ENCODE measurements around the gene RPS2. TPM values are rescaled to one million over a fixed set of nuclear protein-coding genes. Genes with fewer than 3 reads are reported as not detected.
"Not testable (repeated sequence)": the region's sequence is repeated elsewhere in the genome, so short reads cannot be mapped to it uniquely, and the experiment has no call there.

The RPS2 gene
- total RNA-seq, 1 donor from 2014 or later = 788 TPM

DNA sequence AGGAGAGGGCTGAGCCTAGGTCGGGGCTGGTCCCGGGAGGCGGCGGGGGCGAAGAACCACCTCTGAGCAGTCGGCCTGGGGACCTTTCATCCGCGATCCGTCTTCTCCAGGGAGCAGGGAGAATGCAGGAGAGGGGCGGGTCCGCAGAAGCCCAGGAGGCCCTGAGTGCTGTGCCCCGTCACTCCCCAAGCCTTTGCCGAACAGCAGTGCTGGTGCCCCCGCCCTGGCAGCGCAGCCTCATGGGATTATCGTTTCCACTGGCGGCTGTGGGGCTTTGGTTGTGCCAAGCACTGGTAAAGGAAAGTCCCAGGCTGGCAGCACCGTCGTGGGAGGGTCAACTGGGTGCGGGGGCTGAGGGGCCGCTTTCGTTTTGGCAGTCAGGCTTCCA is 7.9 kb upstream of the RPS2 start:
- DNase-seq = no peak
- intact Hi-C loops (cut with micrococcal nuclease) = no loop called here

DNA sequence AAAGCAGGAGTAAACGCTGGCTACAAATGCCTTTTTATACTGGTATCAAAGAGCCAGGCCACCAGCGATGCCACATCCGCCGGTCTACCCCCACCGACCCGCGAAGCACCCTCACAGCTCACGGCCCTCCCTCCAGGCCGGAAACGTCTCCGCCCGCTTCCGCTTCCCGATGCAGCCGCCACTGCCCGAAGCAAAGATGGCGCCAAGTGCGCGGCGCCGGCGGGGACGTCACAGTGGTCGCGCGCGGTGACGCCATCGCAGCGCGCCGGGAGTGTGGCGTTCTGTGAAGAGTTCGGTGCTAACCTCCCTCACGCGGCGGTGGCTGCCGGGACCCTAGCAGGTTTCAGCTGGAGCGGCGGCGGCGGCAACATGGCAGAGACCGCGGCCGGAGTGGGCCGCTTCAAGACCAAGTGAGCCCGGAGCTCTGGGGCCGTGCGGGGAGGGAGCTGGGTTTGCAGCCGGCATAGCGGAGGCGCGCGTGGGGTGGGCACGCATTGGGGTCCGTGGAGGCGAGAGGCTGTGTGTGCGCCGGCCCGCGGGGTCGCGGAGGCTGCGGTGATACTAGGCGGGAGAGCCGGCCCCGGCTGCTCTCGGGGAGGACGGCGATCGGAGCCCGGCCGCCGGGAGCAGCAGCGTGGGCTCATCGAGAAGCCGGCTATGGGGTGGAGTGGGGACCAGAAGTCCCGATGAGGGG is 7.3 kb upstream of the RPS2 start, which contains the start of gene TBL3:
TBL3 (plus strand) TSS at position 258 of the 694 bp plus-strand sequence; CDS start at position 370, 112 bp downstream.
- ATAC-seq (peak; percentile 96), DNase-seq (peak; percentile 97)
- intact Hi-C loops (cut with micrococcal nuclease) = no loop called here

More for the DNA sequence above, 7.9 kb upstream of the RPS2 start:
- ATAC-seq = no peak

DNA sequence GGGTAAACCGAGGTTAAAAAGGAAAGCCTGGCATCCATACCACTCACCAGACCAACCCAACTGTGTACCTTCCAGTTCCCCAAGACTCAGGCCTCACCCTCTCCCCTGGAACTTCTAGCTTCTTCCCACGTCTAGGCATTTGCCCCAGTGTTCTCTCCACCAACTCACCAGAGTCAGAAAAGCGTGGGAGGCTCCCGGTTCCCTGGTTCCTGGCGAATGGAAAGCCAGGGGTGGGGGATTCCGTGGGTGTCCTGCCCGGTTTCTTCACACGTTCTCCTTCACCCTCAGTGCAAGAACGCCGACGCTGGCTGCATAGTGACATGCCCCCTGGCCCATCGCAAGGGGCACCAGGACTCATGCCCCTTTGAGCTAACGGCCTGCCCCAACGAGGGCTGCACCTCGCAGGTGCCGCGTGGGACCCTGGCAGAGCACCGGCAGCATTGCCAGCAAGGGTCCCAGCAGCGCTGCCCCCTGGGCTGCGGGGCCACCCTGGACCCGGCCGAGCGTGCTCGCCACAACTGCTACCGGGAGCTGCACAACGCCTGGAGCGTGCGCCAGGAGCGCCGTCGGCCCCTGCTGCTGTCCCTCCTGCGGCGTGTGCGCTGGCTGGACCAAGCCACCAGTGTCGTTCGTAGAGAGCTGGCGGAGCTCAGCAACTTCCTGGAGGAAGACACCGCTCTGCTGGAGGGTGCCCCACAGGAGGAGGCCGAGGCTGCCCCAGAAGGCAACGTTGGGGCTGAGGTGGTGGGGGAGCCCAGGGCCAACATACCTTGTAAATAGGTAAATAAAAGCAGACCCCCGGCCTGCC is 3.7 kb upstream of the RPS2 start:
- DNase-seq = no peak
- ATAC-seq = no peak
- intact Hi-C loops (cut with micrococcal nuclease) = no loop called here

DNA sequence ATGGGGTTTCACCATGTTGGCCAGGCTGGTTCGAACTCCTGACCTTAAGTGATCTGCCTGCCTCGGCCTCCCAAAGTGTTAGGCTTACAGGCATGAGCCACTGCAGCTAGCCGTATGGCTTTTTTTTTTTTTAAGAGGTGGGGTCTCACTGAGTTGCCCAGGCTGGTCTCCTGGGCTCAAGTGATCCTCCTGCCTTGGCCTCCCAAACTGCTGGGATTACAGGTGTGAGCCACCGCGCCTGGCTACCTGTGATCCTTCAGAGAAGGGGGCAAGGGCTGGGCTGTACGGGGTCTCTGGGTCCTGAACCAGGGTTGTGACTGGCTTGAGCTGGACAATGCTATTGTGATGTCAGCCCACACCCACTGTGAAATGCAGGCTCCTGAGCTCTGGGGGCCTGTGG is 1.8 kb upstream of the RPS2 start, which contains the start of gene RNF151:
RNF151 (plus strand) TSS at position 397 of the 400 bp plus-strand sequence. CDS start 26 bp downstream, outside the sequence.
- intact Hi-C loops (cut with micrococcal nuclease) = no loop called here
- ATAC-seq = no peak

DNA sequence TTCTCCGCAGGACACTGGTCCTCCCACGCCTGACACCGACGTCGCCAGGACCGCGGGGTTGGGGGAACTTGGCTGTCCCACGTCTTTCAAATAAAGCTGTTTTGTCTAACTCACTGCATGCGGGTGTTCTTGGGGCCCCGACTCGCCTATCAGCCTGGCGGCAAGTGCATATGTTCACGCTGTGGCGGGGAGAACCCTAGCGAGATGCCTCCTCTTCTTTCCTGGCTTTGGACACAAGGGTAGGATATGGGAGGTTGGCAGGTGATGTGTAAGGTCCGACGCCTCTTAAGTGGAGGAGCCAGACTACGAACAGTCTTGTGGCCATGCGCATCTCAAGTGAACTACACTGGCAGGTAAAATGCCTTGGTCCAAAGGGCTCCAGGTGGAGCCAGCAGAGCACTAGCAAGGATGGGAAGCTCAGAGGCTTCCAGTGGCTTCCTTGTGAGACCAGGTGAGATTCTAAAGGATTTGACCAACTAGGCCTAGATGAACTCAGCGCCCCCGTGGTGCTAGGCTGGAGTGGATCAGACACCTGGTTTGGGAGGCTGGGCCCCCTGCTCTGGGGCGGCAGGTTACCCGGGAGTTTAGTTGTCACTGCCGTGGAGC is 873 bp upstream of the RPS2 start:
- DNase-seq (no peak), ATAC-seq (no peak)
- intact Hi-C loops (cut with micrococcal nuclease) = no loop called here

More for the DNA sequence above, 1.8 kb upstream of the RPS2 start, which contains the start of gene RNF151:
- DNase-seq = no peak

DNA sequence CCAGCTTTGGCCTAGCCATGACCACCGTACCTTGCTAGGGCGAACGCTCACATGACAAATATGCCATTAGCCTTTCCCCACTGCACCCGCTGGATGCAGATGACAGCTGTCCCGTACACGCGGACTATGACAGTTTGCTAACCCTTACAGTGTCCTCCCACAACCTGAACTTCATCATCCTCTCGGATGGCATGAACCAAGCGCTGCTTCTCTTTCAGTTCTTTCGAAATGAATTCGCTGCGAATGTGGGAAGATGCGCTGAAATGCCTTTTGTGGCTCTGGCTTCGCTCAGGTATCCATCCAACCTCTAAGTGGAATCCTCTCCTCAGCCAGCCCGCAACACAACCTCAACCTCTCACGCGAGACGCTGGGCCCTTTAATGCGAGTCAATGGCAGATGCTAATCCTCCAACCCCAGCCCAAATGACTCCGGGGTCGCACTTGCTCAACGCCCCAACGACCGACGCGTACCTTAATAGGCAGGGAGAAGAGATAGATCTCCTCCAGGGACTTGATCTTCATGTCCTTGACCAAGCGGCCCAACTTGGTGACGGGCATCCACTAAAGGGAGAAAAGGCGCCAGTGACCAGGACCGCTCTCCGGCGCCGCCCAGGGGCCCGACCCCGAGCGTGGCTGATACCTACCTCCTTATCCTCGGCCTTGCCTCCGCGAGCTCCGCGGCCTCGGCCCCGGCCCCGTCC is 670 bp downstream of the RPS2 start:
- no peak for DNase-seq
- intact Hi-C loops (cut with micrococcal nuclease) = no loop called here

DNA sequence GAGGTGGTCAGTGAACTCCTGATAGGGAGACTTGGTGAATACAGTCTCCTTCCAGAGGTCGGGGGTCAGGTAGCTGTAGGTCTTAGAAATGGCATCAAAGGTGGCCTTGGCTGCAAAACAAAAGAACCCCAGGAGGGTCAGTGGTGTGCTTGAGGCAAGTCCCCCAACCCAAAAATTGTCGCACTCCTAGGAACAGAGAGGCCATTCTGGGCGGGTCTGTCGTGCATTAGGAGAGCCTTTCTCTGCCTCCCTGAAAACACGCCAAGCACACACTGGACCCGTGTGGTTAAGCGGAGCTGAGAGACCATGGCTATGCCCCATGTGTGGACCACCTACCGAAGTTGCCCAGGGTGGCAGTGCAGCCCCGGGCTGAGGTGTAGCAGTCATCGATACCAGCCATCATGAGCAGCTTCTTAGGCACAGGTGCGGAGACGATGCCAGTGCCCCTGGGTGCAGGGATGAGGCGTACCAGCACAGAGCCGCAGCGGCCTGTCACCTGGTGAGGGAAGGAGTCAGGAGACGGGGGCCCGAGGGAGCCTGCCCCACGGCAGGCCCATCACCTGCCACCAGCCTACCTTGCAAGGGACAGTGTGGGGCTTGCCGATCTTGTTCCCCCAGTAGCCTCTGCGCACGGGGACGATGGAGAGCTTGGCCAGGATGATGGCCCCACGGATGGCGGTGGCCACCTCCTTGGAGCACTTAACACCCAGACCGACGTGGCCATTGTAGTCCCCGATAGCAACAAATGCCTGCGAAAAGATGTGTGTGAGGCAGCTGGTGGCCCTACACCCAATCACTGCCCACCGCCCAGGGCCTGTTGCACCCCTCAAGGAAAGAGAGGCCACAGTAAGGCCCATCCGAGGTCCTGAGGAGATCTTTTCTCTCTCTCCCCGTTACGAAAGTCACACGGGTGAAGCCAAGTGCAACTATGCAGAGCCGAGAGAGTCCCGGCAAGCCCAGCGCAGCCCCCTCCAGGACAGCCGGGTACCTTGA is 2.2 kb downstream of the RPS2 start:
- ATAC-seq; intact Hi-C loops (cut with micrococcal nuclease); DNase-seq: not testable (repeated sequence)

More for the DNA sequence above, 670 bp downstream of the RPS2 start:
- peak; percentile 9 for ATAC-seq

DNA sequence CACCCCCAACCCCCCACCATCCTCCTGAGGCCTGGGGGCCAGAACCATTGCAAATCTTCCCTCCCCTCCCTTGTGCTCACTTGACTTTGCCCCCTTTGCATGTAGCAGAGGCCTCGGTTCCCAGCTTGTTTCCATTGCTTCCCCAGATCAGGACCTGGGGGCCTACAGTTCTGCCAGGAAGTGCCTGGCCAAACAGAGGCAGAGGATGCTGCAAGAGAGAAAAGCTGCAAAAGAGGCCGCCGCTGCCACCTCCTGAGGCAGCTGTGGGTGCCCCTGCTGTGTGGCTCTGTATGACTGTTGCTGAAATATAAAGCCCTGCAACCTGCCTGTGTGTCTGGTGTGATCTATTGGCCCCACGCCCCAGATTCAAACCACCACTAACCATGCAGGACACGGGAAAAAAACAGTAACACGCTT is 3.0 kb downstream of the RPS2 start:
- intact Hi-C loops (cut with micrococcal nuclease) = no loop called here
- ATAC-seq = no peak

DNA sequence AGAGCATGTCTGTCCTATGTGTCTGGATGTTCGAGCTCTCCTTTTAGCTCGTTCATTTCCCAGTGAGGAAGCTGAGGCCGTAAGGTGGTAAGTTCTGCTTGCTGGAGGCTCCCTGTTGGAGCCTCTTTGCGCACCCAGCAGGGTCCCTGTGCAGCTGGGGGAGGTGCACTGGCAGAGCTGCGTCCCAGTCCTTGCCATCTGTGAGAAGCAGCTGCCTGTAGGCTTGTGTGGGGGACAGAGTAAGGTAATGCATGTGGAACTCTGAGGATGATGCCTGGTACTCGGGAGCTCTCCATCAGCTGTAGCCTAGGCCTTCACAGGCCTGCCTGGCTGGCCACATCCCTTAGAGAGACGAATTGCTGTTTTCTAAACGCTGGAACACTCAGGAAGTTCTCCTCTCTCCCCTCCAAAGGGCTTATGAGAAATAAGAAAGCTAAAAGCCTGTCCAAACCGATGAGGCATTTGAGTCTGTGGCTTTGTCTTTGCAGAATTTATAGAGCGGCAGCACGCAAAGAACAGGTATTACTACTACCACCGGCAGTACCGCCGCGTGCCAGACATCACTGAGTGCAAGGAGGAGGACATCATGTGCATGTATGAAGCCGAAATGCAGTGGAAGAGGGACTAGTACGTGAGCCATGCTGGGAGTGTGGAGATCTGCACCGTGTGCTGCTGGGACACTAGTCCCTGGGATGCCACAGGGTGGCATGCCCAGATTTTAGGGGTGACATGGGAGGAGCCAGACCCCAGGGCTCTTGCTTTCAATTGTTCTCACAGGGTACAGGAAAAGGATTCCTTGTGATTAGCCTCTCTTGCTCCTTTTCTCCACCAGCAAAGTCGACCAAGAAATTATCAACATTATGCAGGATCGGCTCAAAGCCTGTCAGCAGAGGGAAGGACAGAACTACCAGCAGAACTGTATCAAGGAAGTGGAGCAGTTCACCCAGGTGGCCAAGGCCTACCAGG is 3.7 kb downstream of the RPS2 start:
- intact Hi-C loops (cut with micrococcal nuclease) = no loop called here
- DNase-seq = no peak
- ATAC-seq = no peak

More for the DNA sequence above, 3.0 kb downstream of the RPS2 start:
- no peak for DNase-seq

DNA sequence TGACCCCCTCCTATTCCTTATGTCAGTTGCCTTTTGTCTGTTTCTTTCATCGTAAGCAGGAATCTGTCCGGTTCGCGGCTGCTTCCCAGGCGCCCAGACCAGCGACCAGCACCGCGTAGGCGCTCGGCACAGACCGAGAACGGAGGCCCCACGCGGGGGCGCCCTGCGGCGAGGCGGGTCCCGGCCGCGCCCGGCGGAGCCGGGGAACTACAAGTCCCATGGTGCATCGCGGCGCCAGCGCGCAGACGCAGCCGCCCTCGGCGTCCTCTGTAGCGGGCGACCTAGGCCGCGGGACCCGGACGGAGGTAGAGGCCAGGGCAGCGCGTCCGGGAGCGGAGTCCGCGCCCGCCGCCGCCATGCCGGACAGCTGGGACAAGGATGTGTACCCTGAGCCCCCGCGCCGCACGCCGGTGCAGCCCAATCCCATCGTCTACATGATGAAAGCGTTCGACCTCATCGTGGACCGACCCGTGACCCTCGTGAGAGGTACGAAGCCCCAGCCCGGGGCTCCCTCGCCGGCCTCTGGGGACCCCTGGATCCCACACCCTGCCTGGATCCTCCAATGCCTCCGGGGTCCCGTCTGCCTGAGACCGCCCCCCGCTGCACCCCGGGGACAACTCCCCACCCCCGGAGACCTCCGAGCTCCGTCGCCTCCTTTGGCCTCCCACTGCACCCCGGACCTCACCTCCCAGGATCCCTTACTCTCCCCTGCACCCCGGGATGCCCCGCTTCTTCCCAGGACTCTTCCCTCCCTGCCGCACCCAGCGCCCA is 5.2 kb downstream of the RPS2 start, which contains the start of gene NDUFB10:
NDUFB10 (plus strand) TSS at position 270 of the 771 bp plus-strand sequence; CDS start at position 357, 87 bp downstream.
- ATAC-seq (peak; percentile 90), DNase-seq (peak; percentile 98)
- intact Hi-C loops (cut with micrococcal nuclease) = no loop called here

DNA sequence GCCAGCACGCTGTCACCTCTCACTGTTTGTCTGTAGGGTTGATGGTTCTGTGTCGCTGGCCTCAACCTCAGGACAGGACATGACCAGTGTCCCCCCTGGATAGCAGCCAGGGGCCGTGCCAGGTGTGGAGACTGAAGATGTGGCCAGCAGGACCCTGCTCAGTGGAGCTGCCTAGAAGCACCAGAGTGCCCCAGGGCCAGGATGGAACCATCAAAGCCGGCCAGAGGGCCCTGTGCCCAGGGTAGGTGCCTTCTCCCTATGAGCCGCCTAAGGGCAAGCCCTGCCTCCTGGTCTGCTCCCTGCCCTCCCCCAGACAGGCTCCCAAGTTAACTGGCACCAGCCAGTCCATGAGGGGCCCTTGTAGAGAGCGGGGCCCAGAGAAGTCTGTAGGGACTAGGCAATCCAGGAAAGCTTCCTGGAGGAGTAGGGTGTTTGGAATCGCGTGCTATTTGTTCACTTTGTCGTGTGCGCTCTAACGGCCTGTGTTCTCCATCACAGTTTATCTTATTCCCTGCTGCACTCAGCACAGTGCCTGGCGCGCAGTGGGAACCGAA is 5.8 kb downstream of the RPS2 start:
- ATAC-seq (peak; percentile 0), DNase-seq (no peak)
- intact Hi-C loops (cut with micrococcal nuclease) = no loop called here

DNA sequence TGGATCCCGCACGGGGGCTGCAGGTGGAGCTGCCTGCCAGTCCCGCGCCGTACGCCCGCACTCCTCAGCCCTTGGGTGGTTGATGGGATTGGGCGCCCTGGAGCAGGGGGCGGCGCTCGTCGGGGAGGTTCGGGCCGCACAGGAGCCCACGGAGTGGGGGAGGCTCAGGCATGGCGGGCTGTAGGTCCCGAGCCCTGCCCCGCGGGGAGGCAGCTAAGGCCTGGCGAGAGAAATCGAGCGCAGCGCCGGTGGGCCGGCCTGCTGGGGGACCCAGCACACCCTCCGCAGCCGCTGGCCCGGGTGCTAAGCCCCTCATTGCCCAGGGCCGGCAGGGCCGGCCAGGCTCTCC is 6.5 kb downstream of the RPS2 start:
- ATAC-seq; intact Hi-C loops (cut with micrococcal nuclease); DNase-seq: not testable (repeated sequence)

DNA sequence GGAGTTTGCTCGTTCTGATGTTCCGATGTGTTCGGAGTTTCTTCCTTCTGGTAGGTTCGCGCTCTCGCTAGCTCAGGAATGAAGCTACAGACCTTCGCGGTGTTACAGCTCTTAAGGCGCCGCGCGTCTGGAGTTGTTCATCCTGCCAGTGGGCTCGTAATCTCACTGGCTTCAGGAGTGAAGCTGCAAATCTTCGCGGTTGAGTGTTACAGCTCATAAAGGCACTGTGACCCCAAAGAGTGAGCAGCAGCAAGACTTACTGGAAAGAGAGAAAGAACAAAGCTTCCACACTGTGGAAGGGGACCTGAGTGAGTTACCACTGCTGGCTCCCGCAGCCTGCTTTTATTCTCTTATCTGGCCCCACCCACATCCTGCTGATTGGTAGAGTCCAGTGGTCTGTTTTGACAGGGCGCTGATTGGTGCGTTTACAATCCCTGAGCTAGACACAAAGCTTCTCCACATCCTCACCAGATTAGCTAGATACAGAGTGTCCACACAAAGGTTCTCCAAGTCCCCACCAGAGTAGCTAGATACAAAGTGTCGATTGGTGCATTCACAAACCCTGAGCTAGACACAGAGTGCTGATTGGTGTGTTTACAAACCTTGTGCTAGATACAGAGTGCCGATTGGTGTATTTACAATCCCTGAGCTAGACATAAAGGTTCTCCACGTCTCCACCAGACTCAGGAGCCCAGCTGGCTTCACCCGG is 7.0 kb downstream of the RPS2 start:
- DNase-seq; intact Hi-C loops (cut with micrococcal nuclease); ATAC-seq: not testable (repeated sequence)

DNA sequence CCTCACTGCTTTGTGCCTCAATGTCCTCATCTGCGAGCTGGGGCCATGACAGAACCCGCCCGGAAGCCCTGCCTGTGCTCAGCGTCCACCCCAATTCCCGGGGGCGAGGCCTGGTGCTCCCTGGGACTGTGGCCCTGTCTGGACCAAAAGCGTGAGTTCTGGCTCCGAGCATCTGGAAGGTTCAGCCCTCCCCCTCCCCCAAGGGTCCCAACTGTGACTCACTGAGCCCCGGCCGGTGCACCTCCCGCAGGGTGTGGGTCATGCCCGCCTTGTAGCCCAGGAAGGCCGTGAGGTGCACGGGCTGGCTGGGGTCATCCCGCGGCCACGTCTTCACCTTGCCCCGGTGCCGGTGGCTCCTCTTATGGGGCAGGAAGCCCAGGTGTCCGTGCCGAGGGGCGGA is 10.9 kb downstream of the RPS2 start:
- ATAC-seq = peak; percentile 23
- DNase-seq = no peak
- intact Hi-C loops (cut with micrococcal nuclease) = no loop called here

DNA sequence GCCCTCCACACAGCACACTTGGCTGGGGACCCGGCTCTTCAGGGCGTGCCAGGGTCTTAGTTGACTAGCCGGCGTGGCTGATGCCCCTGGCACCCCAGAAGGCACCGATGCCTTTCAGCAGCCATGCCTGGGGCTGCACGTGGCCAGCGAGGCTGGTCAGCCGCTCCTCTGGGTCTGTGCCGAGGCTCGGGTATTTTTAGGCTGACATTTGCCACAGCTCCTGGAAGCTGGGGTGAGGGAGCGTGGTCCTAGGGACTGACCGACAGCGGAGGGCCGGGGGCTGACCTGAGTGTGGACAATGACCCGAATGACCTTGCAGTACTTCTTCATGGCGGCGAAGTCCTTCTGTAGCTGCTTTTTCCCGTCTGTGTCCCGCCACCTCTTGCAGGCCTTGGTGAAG is 14.1 kb downstream of the RPS2 start:
- DNase-seq (peak; percentile 81), ATAC-seq (peak; percentile 63)
- intact Hi-C loops (cut with micrococcal nuclease) = no loop called here
